HG02763 (cell line): Measurements from ENCODE around the gene EIPR1.

Experiments
- ATAC-seq: cut with Tn5 transposase; IDR thresholded peaks from one replicate; pipeline ENCODE4 v1.9.1; 2021; ENCODE audit warnings: mild to moderate bottlenecking, moderate library complexity; ENCODE audit not compliant: unreplicated experiment

Gene EIPR1

GRCh38 chr2:3256605-3257004, 121.0 kb downstream of the EIPR1 start:
- ATAC-seq: no peak

GRCh38 chr2:3256157-3256556, 121.5 kb downstream of the EIPR1 start:
- no peak for ATAC-seq

GRCh38 chr2:3254442-3254941, 123.1 kb downstream of the EIPR1 start:
- peak; percentile 52 for ATAC-seq

GRCh38 chr2:3253913-3254441, 123.6 kb downstream of the EIPR1 start:
- ATAC-seq: no peak

- no peak for ATAC-seq
Measured at GRCh38 chr2:3251946-3252345, 125.7 kb downstream of the EIPR1 start.

GRCh38 chr2:3249476-3249962, 128.1 kb downstream of the EIPR1 start:
- ATAC-seq: no peak

GRCh38 chr2:3248754-3249475, 128.7 kb downstream of the EIPR1 start:
- no peak for ATAC-seq

- no peak for ATAC-seq
Measured at GRCh38 chr2:3246928-3247714, 130.5 kb downstream of the EIPR1 start.

GRCh38 chr2:3246406-3246805, 131.2 kb downstream of the EIPR1 start:
- no peak for ATAC-seq

GRCh38 chr2:3244486-3244885, 133.1 kb downstream of the EIPR1 start:
- ATAC-seq: no peak

GRCh38 chr2:3243804-3244203, 133.8 kb downstream of the EIPR1 start:
- ATAC-seq: no peak

GRCh38 chr2:3242747-3243369, 134.8 kb downstream of the EIPR1 start:
- ATAC-seq: peak; percentile 65

GRCh38 chr2:3241971-3242746, 135.5 kb downstream of the EIPR1 start:
- ATAC-seq: no peak

- ATAC-seq: peak; percentile 44
Measured at GRCh38 chr2:3238951-3239841, 138.4 kb downstream of the EIPR1 start.

- ATAC-seq: no peak
Measured at GRCh38 chr2:3236300-3237045, 141.1 kb downstream of the EIPR1 start.

- ATAC-seq: no peak
Measured at GRCh38 chr2:3233877-3234276, 143.7 kb downstream of the EIPR1 start.

GRCh38 chr2:3229221-3229620, 148.4 kb downstream of the EIPR1 start:
- no peak for ATAC-seq

- no peak for ATAC-seq
Measured at GRCh38 chr2:3224681-3225080, 152.9 kb downstream of the EIPR1 start.
